Activated naive CD4-positive, alpha-beta T cell treated with anti-CD3 and anti-CD28 coated beads, Interleukin-2, amount 50 U/mL, for 72 hours (primary cell): ENCODE data around the gene ZNF544. TPM values are rescaled to one million over a fixed set of nuclear protein-coding genes. Genes with fewer than 3 reads are reported as not detected.

Experiments used
- total RNA-seq, 2 donors: library from RNA; stranded (reverse); gene quantifications; one replicate each; pipeline ENCODE4 v1.2.3, GENCODE V29; 2022

ZNF544 gene
- total RNA-seq, 2 donors from 2014 or later, result 34.0 to 51.9 TPM

Other genes starting within 250 kb of the ZNF544 start
- gene ZNF606, start 226.1 kb upstream of the ZNF544 start, total RNA-seq, result 1 to 10 TPM; 3.2 to 9.1 TPM
- gene ZSCAN1, start 194.9 kb upstream of the ZNF544 start, total RNA-seq, result not detected
- gene ZNF135, start 169.6 kb upstream of the ZNF544 start, total RNA-seq, result under 1 TPM; 0.58 to 0.82 TPM
- 10 to 100 TPM; 22.8 to 25.6 TPM for gene ZSCAN18, start 130.7 kb upstream of the ZNF544 start, total RNA-seq
- gene ZNF329, start 78.1 kb upstream of the ZNF544 start, total RNA-seq, result 1 to 10 TPM; 3.6 to 8.1 TPM
- 10 to 100 TPM; 19.8 to 34.1 TPM for gene ZNF274, start 45.9 kb upstream of the ZNF544 start, total RNA-seq
- gene ZNF8, start 50.0 kb downstream of the ZNF544 start, total RNA-seq, result 1 to 10 TPM; 4.5 to 5.6 TPM
- gene ERVK3-1, start 76.5 kb downstream of the ZNF544 start, total RNA-seq, result 10 to 100 TPM; 30.3 to 37.8 TPM
- 1 to 10 TPM; 3.1 to 4.3 TPM for gene ZSCAN22, start 98.1 kb downstream of the ZNF544 start, total RNA-seq
- 10 to 100 TPM; 12.9 to 14.9 TPM for gene A1BG, start 124.6 kb downstream of the ZNF544 start, total RNA-seq
- 1 to 10 TPM in 1 of 2 donors, under 1 TPM in 1; 0.23 to 2.6 TPM for gene ZNF497, start 133.8 kb downstream of the ZNF544 start, total RNA-seq
- gene ZNF837, start 152.1 kb downstream of the ZNF544 start, total RNA-seq, result 1 to 10 TPM in 1 of 2 donors, under 1 TPM in 1; 0.48 to 2.1 TPM
- 1,000 to 10,000 TPM; 1,454 to 1,511 TPM for gene RPS5, start 158.4 kb downstream of the ZNF544 start, total RNA-seq
- gene RNF225, start 166.7 kb downstream of the ZNF544 start, total RNA-seq, result under 1 TPM; 0.48 to 0.60 TPM
- gene ZNF584, start 179.7 kb downstream of the ZNF544 start, total RNA-seq, result 10 to 100 TPM; 10.4 to 13.9 TPM
- 1 to 10 TPM; 3.1 to 3.4 TPM for gene ZNF132, start 211.2 kb downstream of the ZNF544 start, total RNA-seq
- gene ZNF324B, start 222.7 kb downstream of the ZNF544 start, total RNA-seq, result 1 to 10 TPM; 5.7 to 7.9 TPM
- gene ZNF324, start 238.2 kb downstream of the ZNF544 start, total RNA-seq, result 1 to 10 TPM; 6.4 to 7.7 TPM
- 1 to 10 TPM; 4.8 to 5.0 TPM for gene ZNF446, start 247.4 kb downstream of the ZNF544 start, total RNA-seq